AG04449 (cell line): ENCODE results near the gene RAD52.
"Not testable (repeated sequence)": the region's sequence is repeated elsewhere in the genome, so short reads cannot be mapped to it uniquely, and the experiment has no call there.

Experiments used
- CTCF ChIA-PET: fragments of 350-600 bp; formaldehyde crosslinking; extraction: SDS; loops from one replicate; lab custom pipeline; 2021; ENCODE audit warnings: antibody characterized with exemption; lab: Yijun Ruan, JAX
- POLR2A ChIA-PET: fragments of 400-600, 350-600 bp; formaldehyde crosslinking; extraction: SDS; loops from one replicate; lab custom pipeline; 2020; ENCODE audit warnings: antibody characterized with exemption, inconsistent platforms; lab: Yijun Ruan, JAX
- DNase-seq: peaks from one replicate; pipeline ENCODE4 v3.0.0-alpha.2; 2010; ENCODE audit warnings: low read depth, low spot score
- H3K4me3 ChIP-seq: 2 replicates; pipeline ENCODE4 v1.5.1; 2011; ENCODE audit warnings: low read depth, mild to moderate bottlenecking, control low read depth, low read length
- CTCF ChIP-seq: IDR thresholded peaks from one replicate; pipeline ENCODE4 v1.5.1; 2011; ENCODE audit warnings: mild to moderate bottlenecking, moderate library complexity, low read length, control low read depth, inconsistent platforms; ENCODE audit not compliant: insufficient read depth; ENCODE audit errors: missing control alignments

RAD52 gene

GRCh38 chr12:946212-946611 is 3.3 kb downstream of the RAD52 start:
- ChIA-PET POLR2A (interaction anchor here (0.7 kb wide), 1 partner anchor 370 kb away, joined by 3 read pairs; no protein-coding TSS in a partner anchor), CTCF (interaction anchor here (0.9 to 1.6 kb wide), 6 partner anchors 146 to 377 kb away, joined by 3 to 4 read pairs (median 4); no protein-coding TSS in a partner anchor)
- no peak for DNase-seq
- H3K4me3 ChIP-seq = no peak overlapping the region
- TF ChIP-seq CTCF = no peak

- ChIA-PET CTCF (no interaction called here), POLR2A (no interaction called here)
- TF ChIP-seq CTCF = no peak
- H3K4me3 ChIP-seq = no peak overlapping the region
- DNase-seq = no peak
Observed at GRCh38 chr12:944211-944610, 5.3 kb downstream of the RAD52 start.

- ChIA-PET CTCF (interaction anchor here (1.1 kb wide), 1 partner anchor 175 kb away, joined by 3 read pairs; no protein-coding TSS in a partner anchor), POLR2A (no interaction called here)
- TF ChIP-seq CTCF = no peak
- H3K4me3 ChIP-seq = no peak overlapping the region
- DNase-seq = no peak
Observed at GRCh38 chr12:943051-943450, 6.4 kb downstream of the RAD52 start.

- ChIA-PET POLR2A (no interaction called here), CTCF (interaction anchor here (0.6 to 2.7 kb wide), 3 partner anchors 9 to 23 kb away, joined by 3 to 15 read pairs (median 5); partner anchors contain the start of gene RAD52)
- no peak for DNase-seq
- TF ChIP-seq CTCF = no peak
- H3K4me3 ChIP-seq = no peak overlapping the region
Observed at GRCh38 chr12:938810-939209, 10.7 kb downstream of the RAD52 start.

GRCh38 chr12:936377-937345 is 12.8 kb downstream of the RAD52 start:
- DNase-seq = no peak
- POLR2A ChIA-PET = no interaction called here
- no peak for TF ChIP-seq CTCF
- CTCF ChIA-PET = no interaction called here
- H3K4me3 ChIP-seq = no peak overlapping the region

- H3K4me3 ChIP-seq, CTCF ChIA-PET, DNase-seq, POLR2A ChIA-PET: not testable (repeated sequence)
Observed at GRCh38 chr12:935891-936290, 13.6 kb downstream of the RAD52 start.
